Left lung (tissue), 10 donors: ENCODE measurements around the gene PNMT. TPM values are rescaled to one million over a fixed set of nuclear protein-coding genes. Genes with fewer than 3 reads are reported as not detected.
"Not testable (repeated sequence)": the region's sequence is repeated elsewhere in the genome, so short reads cannot be mapped to it uniquely, and the experiment has no call there.

Experiments
- ATAC-seq: fragments of 200-7000 bp; cut with Tn5 transposase; one replicate; pipeline ENCODE4 v1.9.1; 2020; ENCODE audit warnings: moderate library complexity
- DNase-seq, 4 donors: peaks; one replicate each; pipeline ENCODE4 v3.0.0-alpha.2; 2013 to 2020
- H3K27ac ChIP-seq, 2 donors: fragments of 200-600 bp; sonication (generic) in 1 of 2; one replicate each; pipeline versions ENCODE4 v1.5.0 to v1.8.0; 2020 to 2021
- H3K27me3 ChIP-seq, 2 donors: fragments of 200-600 bp; sonication (generic) in 1 of 2; one replicate each; pipeline versions ENCODE4 v1.5.0 to v1.8.0; 2020 to 2021
- H3K36me3 ChIP-seq, 2 donors: fragments of 200-600 bp; sonication (generic) in 1 of 2; one replicate each; pipeline versions ENCODE4 v1.5.0 to v1.8.0; 2020 to 2021
- H3K4me1 ChIP-seq, 2 donors: fragments of 200-600 bp; one replicate each; pipeline ENCODE4 v1.8.0; 2021
- H3K4me3 ChIP-seq, 2 donors: fragments of 200-600 bp; sonication (generic) in 1 of 2; one replicate each; pipeline versions ENCODE4 v1.5.0 to v1.8.0; 2020 to 2021; ENCODE audit warnings: mild to moderate bottlenecking in 1 of 2
- H3K9me3 ChIP-seq, 2 donors: fragments of 200-600 bp; sonication (generic) in 1 of 2; one replicate each; pipeline versions ENCODE4 v1.5.0 to v1.8.0; 2020 to 2021
- intact Hi-C, 2 donors: fragments of 100-400 bp; cut with DNase I; formaldehyde crosslinking; loops; one replicate each; pipeline versions ENCODE4 v1.11.2 to v1.14.2; 2022
- polyA plus RNA-seq, 6 donors: library from polyadenylated mRNA; unstranded; fragments of 120-200 nt; gene quantifications; one replicate each; pipeline ENCODE4 v1.2.1, GENCODE V29; 2013; ENCODE audit not compliant: insufficient read length in 6 of 6
- total RNA-seq, 2 donors: library from RNA; stranded (reverse); fragmentation: NEBNext Ultra II Directional; extraction: Animal tissue kit (Norgen Biotek cat#: 25700); gene quantifications; one replicate each; pipeline ENCODE4 v1.2.1, GENCODE V29; 2021
- TF ChIP-seq, protein P1 (sequence below), 2 donors: fragments of 200-600 bp; sonication (generic) in 1 of 2; IDR thresholded peaks; one replicate each; pipeline versions ENCODE4 v1.5.0 to v1.8.0; 2021; ENCODE audit warnings: antibody characterized with exemption in 2 of 2
- donor health status: DM: no; HTN: yes; CAD: no.
- donor health status: DM: no; HTN: no; CAD: no.

The PNMT gene
- total and polyA plus RNA-seq, 8 donors, result 0.38 to 2.4 (median 1.7) TPM

DNA sequence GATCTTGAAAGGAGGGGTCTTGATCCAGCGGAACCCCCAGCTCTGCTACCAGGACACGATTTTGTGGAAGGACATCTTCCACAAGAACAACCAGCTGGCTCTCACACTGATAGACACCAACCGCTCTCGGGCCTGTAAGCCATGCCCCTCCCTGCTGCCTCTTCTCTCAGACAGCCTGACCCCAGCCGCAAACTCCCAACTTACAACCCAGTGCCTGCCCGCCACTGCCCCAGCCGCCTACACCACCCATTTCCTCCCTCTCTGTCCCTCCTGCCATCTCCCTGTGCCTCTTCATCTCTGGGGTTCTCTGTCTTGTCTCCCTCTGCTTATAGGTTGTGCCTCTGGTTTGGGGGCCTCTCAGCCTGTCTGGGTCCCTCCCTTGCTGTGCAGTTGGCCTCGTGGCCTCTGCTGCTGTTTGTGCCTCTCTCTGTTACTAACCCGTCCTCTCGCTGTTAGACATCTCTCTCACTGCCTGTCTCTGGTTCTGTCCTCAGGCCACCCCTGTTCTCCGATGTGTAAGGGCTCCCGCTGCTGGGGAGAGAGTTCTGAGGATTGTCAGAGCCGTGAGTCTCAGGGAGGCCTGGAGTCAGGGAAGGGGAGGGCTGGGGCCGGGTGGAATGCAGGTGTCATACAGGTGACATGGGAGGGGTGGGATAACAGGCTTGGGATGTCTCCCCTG is 41.2 kb downstream of the PNMT start:
- peaks cover 7 to 9% of the 10 kb centered on the region in 2 donors for H3K4me1 ChIP-seq
- H3K36me3 ChIP-seq, result peaks cover 0 to 55% of the 10 kb centered on the region in 2 donors
- ATAC-seq (no peak), DNase-seq (peak in 1 of 4 donors; percentile 59)
- TF ChIP-seq, protein P1, sequence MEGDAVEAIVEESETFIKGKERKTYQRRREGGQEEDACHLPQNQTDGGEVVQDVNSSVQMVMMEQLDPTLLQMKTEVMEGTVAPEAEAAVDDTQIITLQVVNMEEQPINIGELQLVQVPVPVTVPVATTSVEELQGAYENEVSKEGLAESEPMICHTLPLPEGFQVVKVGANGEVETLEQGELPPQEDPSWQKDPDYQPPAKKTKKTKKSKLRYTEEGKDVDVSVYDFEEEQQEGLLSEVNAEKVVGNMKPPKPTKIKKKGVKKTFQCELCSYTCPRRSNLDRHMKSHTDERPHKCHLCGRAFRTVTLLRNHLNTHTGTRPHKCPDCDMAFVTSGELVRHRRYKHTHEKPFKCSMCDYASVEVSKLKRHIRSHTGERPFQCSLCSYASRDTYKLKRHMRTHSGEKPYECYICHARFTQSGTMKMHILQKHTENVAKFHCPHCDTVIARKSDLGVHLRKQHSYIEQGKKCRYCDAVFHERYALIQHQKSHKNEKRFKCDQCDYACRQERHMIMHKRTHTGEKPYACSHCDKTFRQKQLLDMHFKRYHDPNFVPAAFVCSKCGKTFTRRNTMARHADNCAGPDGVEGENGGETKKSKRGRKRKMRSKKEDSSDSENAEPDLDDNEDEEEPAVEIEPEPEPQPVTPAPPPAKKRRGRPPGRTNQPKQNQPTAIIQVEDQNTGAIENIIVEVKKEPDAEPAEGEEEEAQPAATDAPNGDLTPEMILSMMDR (IDR thresholded peaks at IDR 0.05), result no peak
- H3K27ac ChIP-seq, result no peak overlapping the region
- no peak overlapping the region for H3K4me3 ChIP-seq
- no peaks in the 10 kb centered on the region for H3K9me3 ChIP-seq
- intact Hi-C loops, result no loop called here
- no peaks in the 10 kb centered on the region for H3K27me3 ChIP-seq

DNA sequence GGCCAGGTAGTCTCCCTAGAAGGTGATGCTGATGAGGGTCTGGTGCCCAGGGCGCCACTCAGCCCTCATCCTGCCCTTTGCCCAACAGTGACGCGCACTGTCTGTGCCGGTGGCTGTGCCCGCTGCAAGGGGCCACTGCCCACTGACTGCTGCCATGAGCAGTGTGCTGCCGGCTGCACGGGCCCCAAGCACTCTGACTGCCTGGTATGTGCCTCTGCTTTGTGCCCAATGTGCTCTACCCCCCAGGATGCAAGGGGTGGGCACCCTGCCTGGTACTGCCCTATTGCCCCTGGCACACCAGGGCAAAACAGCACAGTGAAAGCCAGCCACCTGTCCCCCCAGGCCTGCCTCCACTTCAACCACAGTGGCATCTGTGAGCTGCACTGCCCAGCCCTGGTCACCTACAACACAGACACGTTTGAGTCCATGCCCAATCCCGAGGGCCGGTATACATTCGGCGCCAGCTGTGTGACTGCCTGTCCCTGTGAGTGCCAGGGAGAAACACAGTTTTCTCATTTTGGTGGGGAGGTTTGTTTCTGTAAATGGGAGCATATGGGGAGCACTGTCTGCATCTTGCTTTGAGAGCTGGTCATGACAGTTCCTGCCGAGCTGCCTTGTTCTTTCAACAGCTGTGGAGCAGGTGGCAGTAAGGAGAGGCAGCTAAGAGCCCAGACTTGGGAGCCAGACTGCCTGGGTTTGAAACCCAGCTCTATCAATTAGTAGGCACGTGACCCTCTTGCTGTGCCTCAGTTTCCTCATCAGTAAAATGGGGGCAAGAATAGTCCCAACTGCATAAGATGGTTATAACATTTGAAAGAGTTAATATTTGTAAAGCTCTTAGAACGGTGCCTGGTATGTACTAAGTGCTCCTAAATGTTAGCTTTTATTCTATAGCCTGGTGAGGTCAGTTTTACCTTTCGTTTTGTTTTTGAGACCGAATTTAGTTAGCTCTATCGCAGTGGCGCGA is 42.0 kb downstream of the PNMT start:
- no peaks in the 10 kb centered on the region for H3K27me3 ChIP-seq
- H3K36me3 ChIP-seq, result peaks cover 0 to 60% of the 10 kb centered on the region in 2 donors
- no peaks in the 10 kb centered on the region for H3K9me3 ChIP-seq
- H3K4me1 ChIP-seq, result peaks cover 2 to 3% of the 10 kb centered on the region in 2 donors
- peak in 1 of 4 donors; percentile 67 for DNase-seq
- TF ChIP-seq, protein P1 (IDR thresholded peaks at IDR 0.05), result no peak
- no peak overlapping the region for H3K27ac ChIP-seq
- intact Hi-C loops, result no loop called here
- H3K4me3 ChIP-seq, result no peak overlapping the region
- ATAC-seq, result no peak

DNA sequence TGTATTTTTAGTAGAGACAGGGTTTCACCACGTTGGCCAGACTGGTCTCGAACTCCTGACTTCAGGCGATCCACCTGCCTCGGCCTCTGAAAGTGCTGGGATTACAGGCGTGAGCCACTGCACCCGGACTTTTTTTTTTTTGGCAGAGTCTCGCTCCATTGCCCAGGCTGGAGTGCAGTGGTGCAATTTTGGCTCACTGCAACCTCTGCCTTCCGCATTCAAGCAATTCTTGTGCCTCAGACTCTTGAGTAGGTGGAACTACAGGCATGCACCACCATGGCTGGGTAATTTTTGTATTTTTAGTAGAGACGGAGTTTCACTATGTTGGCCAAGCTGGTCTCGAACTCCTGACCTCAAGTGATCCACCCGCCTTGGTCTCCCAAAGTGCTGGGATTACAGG is 42.8 kb downstream of the PNMT start:
- H3K4me1 ChIP-seq, H3K4me3 ChIP-seq, intact Hi-C loops, H3K27ac ChIP-seq, H3K9me3 ChIP-seq, H3K27me3 ChIP-seq, ATAC-seq: not testable (repeated sequence)
- peaks cover 0 to 67% of the 10 kb centered on the region in 2 donors for H3K36me3 ChIP-seq
- peak in 1 of 4 donors; percentile 8 for DNase-seq

DNA sequence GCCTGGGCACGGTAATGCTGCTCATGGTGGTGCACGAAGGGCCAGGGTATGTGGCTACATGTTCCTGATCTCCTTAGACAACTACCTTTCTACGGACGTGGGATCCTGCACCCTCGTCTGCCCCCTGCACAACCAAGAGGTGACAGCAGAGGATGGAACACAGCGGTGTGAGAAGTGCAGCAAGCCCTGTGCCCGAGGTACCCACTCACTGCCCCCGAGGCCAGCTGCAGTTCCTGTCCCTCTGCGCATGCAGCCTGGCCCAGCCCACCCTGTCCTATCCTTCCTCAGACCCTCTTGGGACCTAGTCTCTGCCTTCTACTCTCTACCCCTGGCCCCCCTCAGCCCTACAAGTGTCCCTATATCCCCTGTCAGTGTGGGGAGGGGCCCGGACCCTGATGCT is 43.6 kb downstream of the PNMT start:
- DNase-seq (peak in 1 of 4 donors; percentile 51), ATAC-seq (no peak)
- Histone ChIP-seq H3K27me3 (no peaks in the 10 kb centered on the region), H3K4me3 (no peak overlapping the region), H3K27ac (no peak overlapping the region), H3K9me3 (no peaks in the 10 kb centered on the region), H3K4me1 (no peaks in the 10 kb centered on the region), H3K36me3 (peaks cover 0 to 72% of the 10 kb centered on the region in 2 donors)
- intact Hi-C loops, result no loop called here
- TF ChIP-seq, protein P1 (IDR thresholded peaks at IDR 0.05), result no peak

GRCh38 chr17:39714234-39714633 is 46.0 kb downstream of the PNMT start:
- H3K27me3 ChIP-seq, result no peaks in the 10 kb centered on the region
- H3K27ac ChIP-seq, result no peak overlapping the region
- DNase-seq, result peak in 1 of 4 donors; percentile 5
- H3K36me3 ChIP-seq, result peaks cover 0 to 69% of the 10 kb centered on the region in 2 donors
- intact Hi-C loops, result no loop called here
- TF ChIP-seq, protein P1 (IDR thresholded peaks at IDR 0.05), result no peak
- no peak overlapping the region for H3K4me3 ChIP-seq
- H3K9me3 ChIP-seq, result no peaks in the 10 kb centered on the region
- no peak for ATAC-seq
- H3K4me1 ChIP-seq, result no peaks in the 10 kb centered on the region
